Measurements from ENCODE around the gene SHC4. TPM values are rescaled to one million over a fixed set of nuclear protein-coding genes. Genes with fewer than 3 reads are reported as not detected.

SHC4 gene
- 1 to 10 TPM in 1 of 3 donors, under 1 TPM in 2; 0.09 to 1.9 (median 0.15) TPM for polyA plus RNA-seq

GRCh38 chr15:48963524-48964113 is at the start of gene SHC4:
TSS of gene SHC4 (minus strand) at chr15:48963919. CDS start at chr15:48963015, 904 bp downstream.
- no peak within 1 kb of the TSS for H3K27ac ChIP-seq (ENCODE audit: low read depth, low read length)
- WGBS, 3 donors: 1% methylated on average over 16 of the region's 16 CpGs

- WGBS, 3 donors: 93 to 97% (median 94%) methylated on average over 2 of the region's 2 CpGs
- H3K27ac ChIP-seq (ENCODE audit: low read depth, low read length): no peak overlapping the region
These were observed 35.6 kb upstream of the SHC4 start for GRCh38 chr15:48999314-48999713.

DNA sequence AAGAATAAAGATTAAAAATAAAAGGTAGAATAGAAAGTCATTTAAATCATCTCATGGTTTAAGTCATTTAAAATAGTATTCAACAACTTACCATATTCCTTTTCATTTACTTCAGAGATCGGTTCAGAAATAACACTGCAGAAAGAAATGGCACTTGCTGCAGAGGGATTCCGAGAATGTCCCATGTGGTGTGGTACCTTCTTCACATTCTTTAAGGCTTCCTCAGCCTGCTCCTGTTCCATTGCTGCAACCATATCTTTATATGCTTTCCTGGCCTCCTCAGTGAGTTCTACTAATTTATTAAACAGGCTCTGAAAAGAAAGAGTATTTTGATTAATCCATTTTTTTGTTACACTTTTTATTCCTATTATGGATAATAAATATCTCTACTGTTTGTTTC is 32.6 kb upstream of the SHC4 start:
- H3K27ac ChIP-seq (ENCODE audit: low read depth, low read length): no peak overlapping the region

GRCh38 chr15:48993380-48993779 is 29.7 kb upstream of the SHC4 start:
- H3K27ac ChIP-seq (ENCODE audit: low read depth, low read length): no peak overlapping the region

More for the DNA sequence above, 32.6 kb upstream of the SHC4 start:
- 92 to 95% (median 93%) methylated on average over 2 of the region's 2 CpGs for WGBS, 3 donors

DNA sequence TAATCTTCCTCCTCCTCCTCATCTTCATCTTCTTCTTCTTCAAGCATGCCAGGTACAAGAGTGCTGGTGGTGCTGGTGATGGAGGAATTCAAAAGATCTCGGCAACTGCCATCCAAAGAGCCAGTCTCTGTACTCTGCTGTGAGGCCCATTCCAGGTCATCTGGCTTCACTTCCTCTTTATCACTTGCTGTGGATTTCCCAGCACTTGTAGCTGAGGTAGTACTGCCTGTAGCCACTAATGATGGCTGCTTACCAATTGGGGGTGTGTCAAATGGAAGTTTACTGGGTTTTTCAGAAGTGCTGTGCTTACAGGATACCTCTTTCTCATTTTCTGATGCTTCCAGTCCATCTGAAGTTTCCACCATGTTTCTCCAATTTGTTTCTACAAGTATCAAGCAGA is 28.8 kb upstream of the SHC4 start:
- WGBS, 3 donors: 91 to 100% (median 92%) methylated on average over 1 of the region's 1 CpG
- H3K27ac ChIP-seq (ENCODE audit: low read depth, low read length): no peak overlapping the region

DNA sequence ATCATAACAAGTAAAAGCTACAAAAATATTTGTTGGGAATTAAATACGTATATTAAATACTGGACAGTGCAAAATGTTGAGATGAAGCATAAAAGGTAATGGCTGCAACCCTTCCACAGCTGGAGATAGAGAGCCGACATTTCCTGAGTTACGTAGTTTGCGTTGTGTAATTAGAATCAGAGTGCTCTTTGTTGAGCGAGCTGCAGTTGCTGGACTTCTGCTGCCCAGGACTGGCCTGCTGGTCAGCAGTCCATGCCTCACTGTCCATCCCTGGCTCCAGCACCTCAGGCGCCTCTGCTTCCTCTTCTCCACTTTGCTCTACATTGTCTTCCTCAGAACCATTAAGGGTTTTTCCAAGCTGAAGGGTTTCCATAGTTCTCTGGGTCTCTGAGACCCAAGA is 28.4 kb upstream of the SHC4 start:
- 85 to 98% (median 93%) methylated on average over 6 of the region's 6 CpGs for WGBS, 3 donors
- no peak overlapping the region for H3K27ac ChIP-seq (ENCODE audit: low read depth, low read length)

- WGBS, 3 donors: 72 to 88% (median 86%) methylated on average over 1 of the region's 1 CpG
- no peak overlapping the region for H3K27ac ChIP-seq (ENCODE audit: low read depth, low read length)
These were observed 25.5 kb upstream of the SHC4 start for GRCh38 chr15:48989170-48989569.

- no peak overlapping the region for H3K27ac ChIP-seq (ENCODE audit: low read depth, low read length)
These were observed 23.4 kb upstream of the SHC4 start for GRCh38 chr15:48987142-48987541.

GRCh38 chr15:48986240-48986639 is 22.5 kb upstream of the SHC4 start:
- WGBS, 3 donors: 66 to 81% (median 80%) methylated on average over 5 of the region's 5 CpGs

DNA sequence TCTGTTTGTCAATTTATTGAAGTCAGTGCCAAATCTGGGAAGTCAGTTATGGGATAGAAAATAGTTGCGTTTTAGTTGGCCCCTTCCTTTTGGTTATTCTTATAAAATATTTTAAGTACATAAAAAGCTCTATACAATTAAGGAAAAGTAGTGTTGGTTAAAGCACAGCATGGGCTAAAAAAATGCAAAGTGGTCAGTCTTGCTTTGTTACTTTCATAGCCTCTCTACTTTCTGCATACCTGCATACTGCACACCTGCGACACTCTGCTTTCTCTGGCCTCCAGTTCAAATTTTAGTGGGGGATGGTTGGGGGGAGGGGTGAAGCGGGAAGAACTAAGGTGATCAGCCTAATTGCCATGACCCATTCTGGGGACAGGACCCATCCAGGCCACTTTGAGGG is 21.8 kb upstream of the SHC4 start:
- 64 to 84% (median 75%) methylated on average over 3 of the region's 3 CpGs for whole genome bisulfite sequencing, 3 donors
- no peak overlapping the region for H3K27ac ChIP-seq (ENCODE audit: low read depth, low read length)

More at GRCh38 chr15:48986240-48986639, 22.5 kb upstream of the SHC4 start:
- no peak overlapping the region for H3K27ac ChIP-seq (ENCODE audit: low read depth, low read length)

- 61 to 62% (median 61%) methylated on average over 4 of the region's 4 CpGs for WGBS, 3 donors
- H3K27ac ChIP-seq (ENCODE audit: low read depth, low read length): peak overlapping the region; percentile 20
These were observed 21.2 kb upstream of the SHC4 start for GRCh38 chr15:48984811-48985352.

GRCh38 chr15:48984021-48984710 is 20.4 kb upstream of the SHC4 start:
- 72 to 85% (median 76%) methylated on average over 7 of the region's 7 CpGs for whole genome bisulfite sequencing, 3 donors
- no peak overlapping the region for H3K27ac ChIP-seq (ENCODE audit: low read depth, low read length)

DNA sequence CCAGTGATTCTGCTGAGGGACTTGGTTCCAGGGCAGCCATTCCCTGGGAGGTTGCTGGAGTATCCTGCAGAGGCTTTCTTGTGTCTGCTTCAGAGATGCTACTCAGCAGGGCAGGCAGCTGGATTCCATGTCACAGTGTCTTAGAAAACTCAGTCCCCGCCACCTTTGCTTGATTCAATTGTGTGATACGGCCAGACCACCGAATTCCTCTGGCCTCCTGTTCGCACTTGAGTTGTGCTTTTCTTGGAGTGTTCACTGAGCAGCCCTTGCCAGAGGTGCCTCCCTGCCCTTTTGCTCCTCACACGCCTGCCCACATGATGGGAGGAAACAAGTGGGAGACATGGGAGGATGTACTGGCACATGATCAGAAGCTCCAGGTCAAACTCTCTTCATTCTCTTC is 19.6 kb upstream of the SHC4 start:
- H3K27ac ChIP-seq (ENCODE audit: low read depth, low read length): no peak overlapping the region
- 63 to 74% (median 74%) methylated on average over 5 of the region's 5 CpGs for WGBS, 3 donors

GRCh38 chr15:48981941-48982340 is 18.2 kb upstream of the SHC4 start:
- 67 to 75% (median 70%) methylated on average over 4 of the region's 4 CpGs for WGBS, 3 donors
- H3K27ac ChIP-seq (ENCODE audit: low read depth, low read length): no peak overlapping the region

GRCh38 chr15:48978638-48979037 is 14.9 kb upstream of the SHC4 start:
- no peak overlapping the region for H3K27ac ChIP-seq (ENCODE audit: low read depth, low read length)
- WGBS, 3 donors: 58 to 77% (median 72%) methylated on average over 2 of the region's 2 CpGs

DNA sequence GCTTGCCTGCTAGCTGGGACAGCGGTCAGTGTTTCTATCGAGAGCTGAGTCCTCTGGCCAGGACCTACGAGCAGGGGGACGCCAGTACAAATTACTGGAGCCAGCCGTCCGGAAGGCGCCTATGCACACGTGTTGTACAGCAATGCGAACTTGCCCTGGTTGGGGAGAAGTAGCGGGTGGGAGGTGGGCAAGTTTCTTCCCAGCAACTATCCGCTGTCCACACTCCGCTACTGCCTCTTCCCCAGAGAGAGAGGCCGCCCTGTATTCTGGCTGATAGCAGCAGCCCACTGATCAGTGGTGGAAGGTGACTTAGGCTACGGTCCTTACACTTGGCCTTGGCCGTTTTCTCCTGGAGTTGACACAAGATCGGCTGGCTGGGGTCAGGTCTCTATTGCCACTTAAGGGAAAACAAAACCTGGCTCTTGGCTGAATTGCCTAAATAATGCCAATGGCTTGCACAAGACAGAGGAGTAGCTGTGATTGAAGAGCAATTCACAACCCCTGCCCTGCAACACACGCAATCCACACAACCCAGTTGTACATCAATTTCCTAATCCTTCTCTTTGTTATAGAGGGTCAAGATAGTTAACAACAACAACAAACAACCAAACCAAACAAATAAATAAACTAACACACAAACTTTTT is 12.8 kb upstream of the SHC4 start:
- WGBS, 3 donors: 77 to 90% (median 89%) methylated on average over 17 of the region's 17 CpGs
- H3K27ac ChIP-seq (ENCODE audit: low read depth, low read length): no peak overlapping the region

- no peak overlapping the region for H3K27ac ChIP-seq (ENCODE audit: low read depth, low read length)
- 5 to 6% (median 6%) methylated on average over 53 of the region's 53 CpGs for WGBS, 3 donors
These were observed 12.0 kb upstream of the SHC4 start for GRCh38 chr15:48975472-48976419.

GRCh38 chr15:48974882-48975281 is 11.2 kb upstream of the SHC4 start:
- 56 to 75% (median 69%) methylated on average over 2 of the region's 2 CpGs for WGBS, 3 donors
- H3K27ac ChIP-seq (ENCODE audit: low read depth, low read length): no peak overlapping the region

Data from adipose tissue (tissue), 3 donors.